NCI-H69 (cell line): ENCODE results near the gene GHDC.
"Not testable (repeated sequence)": the region's sequence is repeated elsewhere in the genome, so short reads cannot be mapped to it uniquely, and the experiment has no call there.

ENCODE experiments used
- DNase-seq: peaks from one replicate; lab custom pipeline; 2025; lab: John Stamatoyannopoulos, UW

Gene GHDC

DNA sequence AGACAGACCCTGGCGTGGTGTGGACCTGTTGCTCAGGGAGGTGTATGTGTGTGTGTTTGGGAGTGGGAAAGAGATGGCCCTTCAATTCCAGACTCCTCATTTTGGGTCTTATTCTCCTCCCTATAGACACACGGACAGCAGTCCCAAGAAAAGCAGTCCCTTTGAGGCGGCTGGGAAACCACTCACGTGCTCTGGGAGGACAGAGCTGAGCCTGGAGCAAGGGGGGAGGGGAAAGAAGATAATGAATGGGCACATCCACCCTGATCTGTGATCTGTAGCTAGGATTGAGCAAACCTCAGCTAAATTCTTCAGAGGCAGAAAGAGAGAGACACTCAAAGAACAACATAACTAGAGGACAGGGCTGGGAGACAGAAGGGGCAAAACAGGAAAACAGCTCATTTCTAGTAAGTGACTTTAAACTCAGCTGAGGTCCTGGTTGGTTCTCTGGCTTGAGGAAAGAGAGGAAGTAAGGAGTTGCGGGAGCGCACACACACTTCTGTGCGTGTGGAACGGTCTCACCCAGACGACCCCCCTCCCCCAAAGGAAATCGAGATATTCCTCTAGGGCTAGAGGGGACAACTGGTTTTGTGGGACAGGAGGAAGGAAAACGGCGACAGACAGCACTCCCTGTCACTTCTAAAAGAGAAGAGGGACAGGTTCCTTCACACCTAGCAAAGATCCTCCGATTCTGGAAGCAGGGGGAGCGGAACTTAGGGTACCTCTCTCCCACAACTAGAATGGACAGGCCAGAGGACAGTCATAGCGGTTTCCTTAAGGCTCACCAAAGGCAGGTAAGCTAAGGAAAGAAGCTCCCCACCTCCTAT lies 40.2 kb downstream of the GHDC start:
- DNase-seq, result peak; percentile 54

DNA sequence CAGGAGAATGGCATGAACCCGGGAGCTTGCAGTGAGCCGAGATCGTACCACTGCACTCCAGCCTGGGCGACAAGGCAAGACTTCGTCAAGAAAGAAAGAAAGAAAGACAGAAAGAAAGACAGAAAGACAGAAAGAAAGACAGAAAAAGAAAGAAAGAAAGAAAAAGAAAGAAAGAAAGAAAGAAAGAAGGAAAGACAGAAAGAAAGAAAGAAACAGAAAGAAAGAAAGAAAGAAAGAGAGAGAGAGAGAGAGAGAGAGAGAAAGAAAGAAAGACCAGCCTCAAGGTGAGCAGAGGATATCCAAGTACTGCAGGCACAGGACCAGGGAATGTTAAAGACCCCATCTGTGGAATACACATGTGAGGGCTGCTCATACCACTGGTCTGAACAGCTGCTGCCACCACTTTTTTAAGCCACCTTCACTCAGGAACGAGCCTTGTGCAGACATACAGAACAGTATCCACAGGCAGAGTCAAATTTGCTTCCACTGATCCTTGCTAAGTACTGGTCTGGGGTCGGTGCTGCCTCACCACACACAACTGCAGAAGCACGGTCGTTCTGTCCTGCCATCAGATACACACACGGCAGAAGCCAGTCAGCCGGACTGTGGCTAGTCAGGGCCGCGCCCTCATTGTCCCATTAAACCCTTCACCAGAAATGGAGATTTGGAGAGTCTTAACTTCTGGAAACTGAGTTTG lies 47.2 kb downstream of the GHDC start:
- DNase-seq, result no peak

DNA sequence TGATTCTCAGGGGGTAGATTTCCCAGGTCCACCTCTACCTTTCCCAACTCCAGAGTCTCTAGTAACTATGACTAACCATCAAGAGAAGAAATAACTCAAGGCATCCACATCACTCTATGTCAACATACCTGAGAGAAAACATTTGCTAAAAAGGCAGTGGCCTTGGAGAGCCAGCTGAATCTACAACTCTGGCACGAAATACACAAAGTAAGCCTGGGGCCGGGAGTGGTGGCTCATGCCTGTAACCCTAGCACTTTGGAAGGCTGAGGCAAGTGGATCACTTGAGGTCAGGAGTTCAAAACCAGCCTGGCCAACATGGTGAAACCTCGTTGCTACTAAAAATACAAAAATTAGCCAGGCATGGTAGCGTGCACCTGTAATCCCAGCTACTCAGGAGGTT lies 51.2 kb downstream of the GHDC start:
- DNase-seq, result not testable (repeated sequence)

DNA sequence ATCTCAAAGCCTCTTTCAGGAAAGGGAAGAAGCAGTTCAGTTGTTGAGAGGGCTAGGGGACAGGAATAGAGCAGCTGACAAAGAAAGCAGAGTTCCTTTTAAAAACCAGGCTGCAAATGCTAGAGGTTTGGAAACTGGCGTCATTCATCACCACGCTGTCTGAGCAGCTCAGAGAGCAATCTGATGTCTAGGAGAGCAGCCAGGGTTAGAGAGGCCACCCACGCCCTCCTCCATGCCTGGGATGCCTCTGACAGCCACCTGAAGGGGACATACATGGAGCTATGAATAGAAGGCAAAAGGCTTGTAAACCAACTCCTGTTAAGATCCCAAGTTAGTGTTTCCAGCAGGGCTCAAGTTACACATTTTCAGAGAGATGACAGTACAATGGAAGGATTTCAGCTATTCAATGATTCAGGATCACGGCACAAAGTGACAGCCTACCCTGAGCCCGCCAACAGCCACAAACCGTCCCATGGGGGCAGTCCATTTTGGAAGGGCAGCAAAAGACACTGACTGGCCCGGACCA lies 51.9 kb downstream of the GHDC start:
- no peak for DNase-seq

DNA sequence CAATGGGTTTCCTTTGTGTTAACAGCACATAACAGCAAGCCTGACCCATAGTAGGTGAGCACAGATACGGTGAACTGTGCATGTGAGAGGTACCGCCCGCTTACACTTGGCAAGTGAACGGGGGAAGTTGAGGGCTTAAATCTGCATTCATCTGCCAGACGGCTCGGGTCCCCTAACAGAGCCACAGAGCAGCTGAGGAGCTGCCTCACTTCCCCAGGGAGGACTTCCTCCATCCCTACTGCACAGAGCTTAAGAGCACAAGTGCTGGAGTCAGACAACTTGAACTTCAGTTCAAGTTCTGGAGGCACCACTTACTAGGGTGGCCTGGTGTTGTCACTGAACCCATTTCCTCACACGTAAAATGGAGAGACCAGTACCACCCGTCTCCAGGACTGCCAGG lies 52.9 kb downstream of the GHDC start:
- DNase-seq, result no peak

DNA sequence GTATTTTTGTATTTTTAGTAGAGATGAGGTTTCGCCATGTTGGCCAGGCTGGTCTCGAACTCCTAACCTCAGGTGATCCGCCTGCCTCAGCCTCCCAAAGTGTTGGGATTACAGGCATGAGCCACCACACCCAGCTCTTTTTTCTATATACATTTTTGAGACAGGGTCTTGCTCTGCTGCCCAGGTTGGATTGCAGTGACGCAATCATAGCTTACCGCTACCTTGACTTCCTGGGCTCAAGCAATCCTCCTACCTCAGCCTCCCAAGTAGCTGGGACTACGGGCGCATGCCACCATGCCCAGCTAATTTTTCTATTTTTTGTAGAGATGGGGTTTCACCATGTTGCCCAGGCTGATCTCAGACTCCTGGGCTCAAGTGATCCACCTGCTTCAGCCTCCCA lies 53.6 kb downstream of the GHDC start:
- DNase-seq, result not testable (repeated sequence)
